CD4-positive, alpha-beta memory T cell (primary cell): ENCODE data around the gene FNDC10. TPM values are rescaled to one million over a fixed set of nuclear protein-coding genes. Genes with fewer than 3 reads are reported as not detected.
A peak's percentile ranks its signal among the peaks of the same experiment; 100 is the strongest.

Experiments
- CTCF ChIA-PET: fragments of 350-600 bp; sonication (Branson Sonifier 250); formaldehyde crosslinking; loops from one replicate; lab custom pipeline; 2021; ENCODE audit warnings: inconsistent platforms; ENCODE audit not compliant: partially characterized antibody; lab: Charles Lee
- POLR2A ChIA-PET: fragments of 350-600 bp; sonication (Branson Sonifier 250); formaldehyde crosslinking; loops from one replicate; lab custom pipeline; 2021; ENCODE audit not compliant: partially characterized antibody; lab: Charles Lee
- DNase-seq, 5 donors: peaks; one replicate each; pipeline versions ENCODE4 v3.0.0 to v3.0.0-alpha.2; 2020 to 2022; ENCODE audit warnings: mixed read lengths in 1 of 5
- H3K27ac ChIP-seq: one replicate; pipeline ENCODE4 v1.7.0; 2013; ENCODE audit warnings: low read depth, low read length
- H3K27me3 ChIP-seq: 2 replicates; pipeline ENCODE4 v1.7.0; 2013; ENCODE audit warnings: mild to moderate bottlenecking, low read length, moderate library complexity; ENCODE audit not compliant: insufficient read depth
- H3K36me3 ChIP-seq: 2 replicates; pipeline ENCODE4 v1.7.0; 2013; ENCODE audit warnings: mild to moderate bottlenecking, low read length, moderate library complexity; ENCODE audit not compliant: insufficient read depth
- H3K4me1 ChIP-seq: 2 replicates; pipeline ENCODE4 v1.7.0; 2013; ENCODE audit warnings: mild to moderate bottlenecking, low read length, moderate library complexity; ENCODE audit not compliant: insufficient read depth
- H3K4me3 ChIP-seq, 2 donors: one replicate each; pipeline ENCODE4 v1.7.0; 2013; ENCODE audit warnings: low read length in 2 of 2, mild to moderate bottlenecking in 1 of 2
- H3K9me3 ChIP-seq, 2 donors: one replicate each; pipeline ENCODE4 v1.7.0; 2013; ENCODE audit warnings: low read length in 2 of 2, control low read depth in 1 of 2; ENCODE audit not compliant: control insufficient read depth in 1 of 2
- H3K27ac Mint-ChIP-seq, 7 donors: one replicate each; pipeline ENCODE4 v1.8.0; 2020 to 2021; ENCODE audit warnings: mixed read lengths in 7 of 7, mild to moderate bottlenecking in 6 of 7, inconsistent platforms in 3 of 7, moderate library complexity in 3 of 7
- H3K27me3 Mint-ChIP-seq, 2 donors: one replicate each; pipeline ENCODE4 v1.8.0; 2020 to 2021; ENCODE audit warnings: mixed read lengths in 2 of 2
- H3K36me3 Mint-ChIP-seq, 2 donors: one replicate each; pipeline ENCODE4 v1.8.0; 2020 to 2021; ENCODE audit warnings: mixed read lengths in 2 of 2, inconsistent platforms in 1 of 2, mild to moderate bottlenecking in 1 of 2
- H3K4me1 Mint-ChIP-seq, 4 donors: one replicate each; pipeline ENCODE4 v1.8.0; 2020 to 2021; ENCODE audit warnings: mixed read lengths in 4 of 4, mild to moderate bottlenecking in 1 of 4
- H3K4me3 Mint-ChIP-seq, 8 donors: one replicate each; pipeline ENCODE4 v1.8.0; 2020 to 2021; ENCODE audit warnings: mixed read lengths in 8 of 8, mild to moderate bottlenecking in 7 of 8, moderate library complexity in 6 of 8, inconsistent platforms in 3 of 8
- H3K9me3 Mint-ChIP-seq, 8 donors: one replicate each; pipeline ENCODE4 v1.8.0; 2020 to 2021; ENCODE audit warnings: mixed read lengths in 8 of 8, mild to moderate bottlenecking in 5 of 8, inconsistent platforms in 3 of 8, moderate library complexity in 1 of 8
- intact Hi-C: fragments of 100-400 bp; cut with micrococcal nuclease; formaldehyde crosslinking; loops from one replicate; pipeline ENCODE4 v1.15.1; 2023
- polyA plus RNA-seq, 2 donors: library from polyadenylated mRNA; unstranded; fragments of 300-500 nt; fragmentation: Illumina TruSeq; gene quantifications; one replicate each; pipeline ENCODE4 v1.2.3, GENCODE V29; 2021
- total RNA-seq, 2 experiments: library from RNA; stranded (reverse); gene quantifications; one replicate each; pipeline ENCODE4 v1.2.3, GENCODE V29; 2021

FNDC10 gene
- total and polyA plus RNA-seq, 4 experiments from 2014 or later = 0.72 to 2.9 (median 2.0) TPM

DNA sequence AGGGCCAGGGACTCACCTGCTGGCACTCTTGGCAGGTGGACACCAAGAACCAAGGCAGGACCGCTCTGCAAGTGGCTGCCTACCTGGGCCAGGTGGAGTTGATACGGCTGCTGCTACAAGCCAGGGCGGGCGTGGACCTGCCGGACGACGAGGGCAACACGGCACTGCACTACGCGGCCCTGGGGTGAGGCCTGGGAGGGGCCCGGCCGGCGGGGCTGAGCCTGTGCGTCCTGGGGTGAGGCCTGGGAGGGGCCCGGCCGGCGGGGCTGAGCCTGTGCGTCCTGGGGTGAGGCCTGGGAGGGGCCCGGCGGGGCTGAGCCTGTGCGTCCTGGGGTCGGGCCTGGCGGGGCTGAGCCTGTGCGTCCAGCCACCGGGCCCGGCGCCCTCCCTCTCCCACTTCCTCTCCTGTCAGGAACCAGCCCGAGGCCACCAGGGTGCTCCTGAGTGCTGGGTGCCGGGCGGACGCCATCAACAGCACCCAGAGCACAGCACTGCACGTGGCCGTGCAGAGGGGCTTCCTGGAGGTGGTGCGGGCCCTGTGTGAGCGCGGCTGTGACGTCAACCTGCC, 27.4 kb upstream of the FNDC10 start:
- POLR2A ChIA-PET = interaction anchor here (3.4 kb wide), 1 partner anchor 20 kb away, joined by 18 read pairs; no protein-coding TSS in a partner anchor
- H3K36me3 Mint-ChIP-seq = peaks cover 0 to 2% of the 10 kb centered on the region in 2 donors
- DNase-seq = peak in 1 of 5 donors; percentile 30

GRCh38 chr1:1626207-1627141, 26.5 kb upstream of the FNDC10 start:
- peak overlapping the region in 1 of 8 donors; percentile 21 for H3K4me3 Mint-ChIP-seq
- Histone ChIP-seq H3K27me3 (no peaks in the 10 kb centered on the region), H3K4me1 (peaks cover 14% of the 10 kb centered on the region), H3K36me3 (no peaks in the 10 kb centered on the region), H3K27ac (no peak overlapping the region), H3K4me3 (no peak overlapping the region), H3K9me3 (no peaks in the 10 kb centered on the region)
- intact Hi-C loops = no loop called here
- peak in 1 of 5 donors; percentile 23 for DNase-seq
- peaks cover 0 to 2% of the 10 kb centered on the region in 2 donors for H3K36me3 Mint-ChIP-seq
- H3K9me3 Mint-ChIP-seq = peaks cover 0 to 2% (median 0%) of the 10 kb centered on the region in 8 donors
- CTCF ChIA-PET = interaction anchor here (1.0 kb wide), 1 partner anchor 10 kb away, joined by 3 read pairs; no protein-coding TSS in a partner anchor
- peak overlapping the region in 2 of 7 donors; percentile 29 to 63 for H3K27ac Mint-ChIP-seq
- peaks cover 2 to 3% of the 10 kb centered on the region in 2 donors for H3K27me3 Mint-ChIP-seq
- H3K4me1 Mint-ChIP-seq = peaks cover 4 to 15% (median 7%) of the 10 kb centered on the region in 4 donors
- POLR2A ChIA-PET = interaction anchor here (1.1 to 1.9 kb wide), 2 partner anchors 9 to 11 kb away, joined by 4 to 12 read pairs; partner anchors contain the start of gene MIB2

More for the DNA sequence above, 27.4 kb upstream of the FNDC10 start:
- no peak overlapping the region for H3K27ac Mint-ChIP-seq
- H3K4me1 Mint-ChIP-seq = peaks cover 4 to 15% (median 7%) of the 10 kb centered on the region in 4 donors
- H3K9me3 ChIP-seq = no peaks in the 10 kb centered on the region
- CTCF ChIA-PET = interaction anchor here (1.0 kb wide), 1 partner anchor 10 kb away, joined by 3 read pairs; no protein-coding TSS in a partner anchor
- H3K36me3 ChIP-seq = no peaks in the 10 kb centered on the region
- peaks cover 19% of the 10 kb centered on the region for H3K4me1 ChIP-seq
- peak overlapping the region in 1 of 8 donors; percentile 21 for H3K4me3 Mint-ChIP-seq
- H3K4me3 ChIP-seq = no peak overlapping the region
- peaks cover 2 to 4% of the 10 kb centered on the region in 2 donors for H3K27me3 Mint-ChIP-seq
- no peaks in the 10 kb centered on the region for H3K27me3 ChIP-seq
- peaks cover 0 to 2% (median 0%) of the 10 kb centered on the region in 8 donors for H3K9me3 Mint-ChIP-seq
- H3K27ac ChIP-seq = no peak overlapping the region
- intact Hi-C loops = no loop called here

DNA sequence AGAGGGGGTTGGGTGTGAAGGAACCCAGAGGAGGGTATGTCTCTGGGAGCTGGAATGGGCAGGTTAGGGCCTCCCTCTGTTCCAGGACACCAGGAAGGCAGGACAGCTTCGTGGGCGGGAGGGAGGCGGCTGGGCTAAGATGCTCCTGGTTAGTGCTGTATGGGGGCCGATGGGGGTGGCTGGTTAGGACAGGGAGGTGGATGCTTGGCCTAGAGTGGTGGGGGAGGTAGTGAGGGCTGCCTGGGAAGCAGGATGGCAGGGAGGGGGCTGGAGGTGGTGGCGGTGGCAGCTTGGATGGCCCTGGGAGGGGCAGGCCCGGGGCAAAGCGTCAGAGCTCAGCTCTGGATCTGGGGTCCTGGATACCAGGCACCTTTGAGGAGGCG, 25.9 kb upstream of the FNDC10 start:
- no peaks in the 10 kb centered on the region for H3K36me3 ChIP-seq
- no peaks in the 10 kb centered on the region for H3K27me3 ChIP-seq
- Mint-ChIP-seq H3K27ac (peak overlapping the region in 2 of 7 donors; percentile 29 to 63), H3K4me3 (no peak overlapping the region), H3K4me1 (peaks cover 4 to 15% (median 7%) of the 10 kb centered on the region in 4 donors), H3K9me3 (peaks cover 0 to 2% (median 0%) of the 10 kb centered on the region in 8 donors), H3K36me3 (peaks cover 0 to 2% of the 10 kb centered on the region in 2 donors), H3K27me3 (peaks cover 2% of the 10 kb centered on the region in 2 donors)
- no peak overlapping the region for H3K27ac ChIP-seq
- intact Hi-C loops = no loop called here
- POLR2A ChIA-PET = interaction anchor here (1.1 to 1.9 kb wide), 2 partner anchors 8 to 10 kb away, joined by 4 to 12 read pairs; partner anchors contain the start of gene MIB2
- H3K9me3 ChIP-seq = no peaks in the 10 kb centered on the region
- DNase-seq = peak in 1 of 5 donors; percentile 24
- CTCF ChIA-PET = no interaction called here
- no peak overlapping the region for H3K4me3 ChIP-seq
- peaks cover 9% of the 10 kb centered on the region for H3K4me1 ChIP-seq

DNA sequence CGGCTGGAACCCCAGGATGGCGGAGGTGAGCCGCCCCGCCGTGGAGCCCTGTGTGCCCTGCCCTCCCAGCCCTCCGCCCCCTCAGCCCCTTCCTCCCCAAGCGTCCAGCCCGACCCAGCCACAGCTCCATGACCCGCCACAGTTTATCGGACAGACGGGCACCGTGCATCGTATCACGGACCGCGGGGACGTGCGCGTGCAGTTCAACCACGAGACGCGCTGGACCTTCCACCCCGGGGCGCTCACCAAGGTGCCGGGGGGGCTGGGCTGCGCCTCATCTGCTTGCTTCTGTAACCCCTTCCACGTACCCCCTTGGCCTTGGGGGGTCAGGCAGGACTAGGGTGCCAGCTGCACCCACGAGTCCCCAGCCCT, 25.5 kb upstream of the FNDC10 start:
- Histone ChIP-seq H3K27me3 (no peaks in the 10 kb centered on the region), H3K9me3 (no peaks in the 10 kb centered on the region), H3K4me3 (no peak overlapping the region), H3K27ac (no peak overlapping the region), H3K36me3 (no peaks in the 10 kb centered on the region), H3K4me1 (peaks cover 5% of the 10 kb centered on the region)
- peaks cover 0 to 2% (median 0%) of the 10 kb centered on the region in 8 donors for H3K9me3 Mint-ChIP-seq
- POLR2A ChIA-PET = interaction anchor here (1.1 to 1.9 kb wide), 2 partner anchors 8 to 10 kb away, joined by 4 to 12 read pairs; partner anchors contain the start of gene MIB2
- intact Hi-C loops = no loop called here
- H3K27me3 Mint-ChIP-seq = peaks cover 2% of the 10 kb centered on the region in 2 donors
- peaks cover 3 to 15% (median 6%) of the 10 kb centered on the region in 4 donors for H3K4me1 Mint-ChIP-seq
- no peak overlapping the region for H3K4me3 Mint-ChIP-seq
- H3K36me3 Mint-ChIP-seq = peaks cover 0 to 2% of the 10 kb centered on the region in 2 donors
- CTCF ChIA-PET = no interaction called here
- peak overlapping the region in 1 of 7 donors; percentile 63 for H3K27ac Mint-ChIP-seq
- peak in 1 of 5 donors; percentile 22 for DNase-seq

DNA sequence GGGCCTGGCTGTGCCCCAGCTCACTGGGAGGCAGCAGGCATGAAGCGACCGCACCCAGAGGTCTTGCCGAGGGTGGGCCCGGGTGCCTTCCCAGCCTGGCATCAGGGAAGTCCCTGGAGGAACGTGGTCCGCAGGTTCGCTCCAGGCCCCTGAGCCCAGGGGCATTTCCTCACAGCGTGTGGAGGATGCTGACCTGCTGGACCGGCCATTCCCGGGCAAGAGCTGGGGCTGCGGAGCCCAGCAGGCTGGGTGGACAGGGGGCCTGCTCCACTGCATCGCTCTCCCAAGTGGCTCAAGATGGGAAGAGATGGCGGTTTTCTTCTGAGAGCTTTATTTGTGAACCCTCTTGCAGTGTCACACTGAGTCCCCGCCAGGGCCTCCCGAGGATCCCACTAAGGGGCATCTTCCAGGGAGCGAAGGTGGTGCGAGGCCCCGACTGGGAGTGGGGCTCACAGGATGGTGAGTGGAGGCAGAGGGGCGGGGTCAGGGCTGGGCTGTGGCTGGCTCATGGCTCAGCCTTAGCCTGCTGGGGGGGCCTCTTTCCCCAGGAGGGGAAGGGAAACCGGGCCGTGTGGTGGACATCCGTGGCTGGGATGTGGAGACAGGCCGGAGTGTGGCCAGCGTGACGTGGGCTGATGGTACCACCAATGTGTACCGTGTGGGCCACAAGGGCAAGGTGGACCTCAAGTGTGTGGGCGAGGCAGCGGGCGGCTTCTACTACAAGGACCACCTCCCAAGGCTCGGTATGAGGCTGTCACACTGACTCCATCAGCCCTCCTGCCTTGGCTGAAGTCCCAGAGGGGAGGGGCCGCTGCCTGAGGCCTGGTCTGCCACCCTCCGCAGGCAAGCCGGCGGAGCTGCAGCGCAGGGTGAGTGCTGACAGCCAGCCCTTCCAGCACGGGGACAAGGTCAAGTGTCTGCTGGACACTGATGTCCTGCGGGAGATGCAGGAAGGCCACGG, 24.8 kb upstream of the FNDC10 start:
- Mint-ChIP-seq H3K9me3 (no peaks in the 10 kb centered on the region), H3K36me3 (no peaks in the 10 kb centered on the region), H3K27me3 (no peaks in the 10 kb centered on the region), H3K4me3 (peak overlapping the region in 1 of 8 donors; percentile 25), H3K27ac (peak overlapping the region in 2 of 7 donors; percentile 50 to 72), H3K4me1 (peaks cover under 1 to 15% (median 2%) of the 10 kb centered on the region in 4 donors)
- Histone ChIP-seq H3K27ac (no peak overlapping the region), H3K4me3 (no peak overlapping the region), H3K9me3 (no peaks in the 10 kb centered on the region), H3K27me3 (no peaks in the 10 kb centered on the region), H3K4me1 (peaks cover 5% of the 10 kb centered on the region), H3K36me3 (no peaks in the 10 kb centered on the region)
- peak in 1 of 5 donors; percentile 39 for DNase-seq
- ChIA-PET CTCF (no interaction called here), POLR2A (interaction anchor here (0.6 to 1.9 kb wide), 2 partner anchors 9 to 681 kb away, joined by 3 to 12 read pairs; partner anchors contain the start of gene MIB2)
- intact Hi-C loops = no loop called here

GRCh38 chr1:1623631-1624442, 23.9 kb upstream of the FNDC10 start:
- H3K4me3 ChIP-seq = no peak overlapping the region
- intact Hi-C loops = no loop called here
- H3K27ac ChIP-seq = no peak overlapping the region
- ChIA-PET CTCF (no interaction called here), POLR2A (interaction anchor here (0.6 kb wide), 1 partner anchor 682 kb away, joined by 3 read pairs; no protein-coding TSS in a partner anchor)
- Mint-ChIP-seq H3K36me3 (no peaks in the 10 kb centered on the region), H3K4me1 (peaks cover 0 to 15% (median 2%) of the 10 kb centered on the region in 4 donors), H3K27ac (no peak overlapping the region), H3K9me3 (no peaks in the 10 kb centered on the region), H3K27me3 (no peaks in the 10 kb centered on the region), H3K4me3 (no peak overlapping the region)
- no peaks in the 10 kb centered on the region for H3K27me3 ChIP-seq
- H3K9me3 ChIP-seq = no peaks in the 10 kb centered on the region
- peaks cover 5% of the 10 kb centered on the region for H3K4me1 ChIP-seq
- H3K36me3 ChIP-seq = no peaks in the 10 kb centered on the region
- no peak for DNase-seq
